ENCODE results near the gene ERICH6B. TPM values are rescaled to one million over a fixed set of nuclear protein-coding genes. Genes with fewer than 3 reads are reported as not detected.

The ERICH6B gene
- total RNA-seq, 1 donor from 2014 or later, result not detected

DNA sequence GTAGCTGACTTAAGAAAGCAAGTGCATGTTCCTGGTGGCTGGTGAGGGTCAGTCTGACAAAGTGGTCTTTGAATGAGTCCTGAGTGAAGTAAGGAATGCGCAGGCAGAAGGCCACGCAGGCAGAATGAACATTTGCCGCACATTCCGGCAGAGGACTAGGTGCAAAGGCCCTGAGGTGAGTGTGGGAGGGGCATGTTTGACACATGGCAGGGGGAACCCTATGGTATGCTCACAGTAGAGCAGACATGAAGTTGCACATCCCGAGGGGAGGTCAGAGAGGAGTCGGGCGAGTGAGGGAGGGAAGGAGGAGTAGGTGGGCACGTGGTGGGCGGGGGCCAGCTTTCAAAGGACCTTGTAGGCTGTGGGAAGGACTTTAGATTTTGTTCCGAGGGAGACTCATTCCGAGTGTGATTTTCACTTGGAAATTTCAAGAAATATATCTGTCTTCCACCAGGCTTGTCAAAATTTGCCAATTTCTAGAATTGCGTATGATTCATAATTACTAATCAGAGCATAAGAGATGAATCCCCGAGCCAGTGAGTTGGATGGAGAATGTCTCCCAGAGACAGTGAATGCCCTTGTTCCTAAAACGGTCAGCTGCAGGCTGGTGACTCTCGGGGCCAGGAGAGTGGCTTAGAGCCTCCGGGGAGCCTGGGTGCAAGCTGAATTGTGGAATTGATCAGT lies 40.3 kb downstream of the ERICH6B start:
- Histone ChIP-seq H3K9me3 (no peaks in the 10 kb centered on the region), H3K4me1 (no peaks in the 10 kb centered on the region), H3K27ac (no peak overlapping the region), H3K36me3 (no peaks in the 10 kb centered on the region), H3K27me3 (peaks cover 7% of the 10 kb centered on the region), H3K4me3 (no peak overlapping the region)
- intact Hi-C loops (cut with DNase I), result no loop called here
- TF ChIP-seq CTCF (IDR thresholded peaks at IDR 0.05), result no peak
- ATAC-seq (no peak), DNase-seq (no peak)

GRCh38 chr13:45565331-45565730 lies 50.2 kb downstream of the ERICH6B start:
- Histone ChIP-seq H3K27ac (no peak overlapping the region), H3K36me3 (no peaks in the 10 kb centered on the region), H3K4me1 (no peaks in the 10 kb centered on the region), H3K9me3 (no peaks in the 10 kb centered on the region), H3K27me3 (no peaks in the 10 kb centered on the region), H3K4me3 (no peak overlapping the region)
- no peak for DNase-seq
- ATAC-seq, result no peak
- no peak for TF ChIP-seq CTCF (IDR thresholded peaks at IDR 0.05)
- intact Hi-C loops (cut with DNase I), result no loop called here

DNA sequence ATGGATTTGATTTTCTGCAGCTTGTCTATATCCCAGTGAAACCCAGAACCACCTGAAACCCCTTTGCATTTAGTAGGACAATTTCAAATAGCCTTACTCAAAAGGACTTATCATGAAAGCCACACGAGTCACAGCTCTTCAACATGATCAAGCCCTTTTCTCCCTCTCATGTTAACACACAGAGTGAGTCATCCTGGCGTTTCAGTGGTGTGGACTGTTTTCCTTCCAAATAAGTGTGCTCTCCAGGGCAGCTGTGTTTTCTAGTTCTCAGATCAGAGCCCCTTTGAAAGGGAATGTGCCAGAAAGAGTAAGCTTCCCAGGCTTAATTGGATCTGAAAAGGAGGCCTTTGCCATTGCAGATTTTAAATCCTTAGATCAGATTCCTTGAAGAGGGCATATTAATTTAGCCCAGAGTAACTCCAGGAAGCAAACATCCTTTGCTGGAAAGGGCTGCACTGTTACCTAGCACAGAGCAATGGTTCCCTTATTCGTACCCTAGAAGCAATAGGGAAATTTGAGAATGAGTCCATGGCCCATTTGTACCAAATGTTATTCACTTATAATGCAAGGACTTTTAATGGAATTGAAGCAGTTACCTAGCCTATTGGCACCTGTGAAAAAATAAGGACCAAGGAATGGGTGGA lies 51.3 kb downstream of the ERICH6B start:
- H3K4me3 ChIP-seq, result no peak overlapping the region

GRCh38 chr13:45554604-45555109 lies 60.9 kb downstream of the ERICH6B start:
- Histone ChIP-seq H3K9me3 (no peaks in the 10 kb centered on the region), H3K4me1 (no peaks in the 10 kb centered on the region), H3K27me3 (no peaks in the 10 kb centered on the region), H3K36me3 (no peaks in the 10 kb centered on the region), H3K27ac (no peak overlapping the region), H3K4me3 (no peak overlapping the region)
- intact Hi-C loops (cut with DNase I), result no loop called here
- no peak for DNase-seq
- no peak for ATAC-seq
- TF ChIP-seq CTCF (IDR thresholded peaks at IDR 0.05), result no peak

More for the DNA sequence above, 51.3 kb downstream of the ERICH6B start:
- Histone ChIP-seq H3K9me3 (no peaks in the 10 kb centered on the region), H3K27me3 (no peaks in the 10 kb centered on the region), H3K36me3 (no peaks in the 10 kb centered on the region), H3K27ac (no peak overlapping the region), H3K4me1 (no peaks in the 10 kb centered on the region)
- intact Hi-C loops (cut with DNase I), result no loop called here
- TF ChIP-seq CTCF (IDR thresholded peaks at IDR 0.05), result no peak
- ATAC-seq (peak; percentile 81), DNase-seq (no peak)

- no peak for DNase-seq
- no peak for ATAC-seq
- Histone ChIP-seq H3K9me3 (no peaks in the 10 kb centered on the region), H3K4me3 (no peak overlapping the region), H3K27ac (no peak overlapping the region), H3K36me3 (no peaks in the 10 kb centered on the region), H3K4me1 (no peaks in the 10 kb centered on the region), H3K27me3 (no peaks in the 10 kb centered on the region)
- no peak for TF ChIP-seq CTCF (IDR thresholded peaks at IDR 0.05)
- intact Hi-C loops (cut with DNase I), result no loop called here
These were observed 67.3 kb downstream of the ERICH6B start for GRCh38 chr13:45548281-45548680.

All from upper lobe of right lung (tissue), 1 donor.